ENCODE data around the gene PCDHA1. TPM values are rescaled to one million over a fixed set of nuclear protein-coding genes. Genes with fewer than 3 reads are reported as not detected.
A peak's percentile ranks its signal among the peaks of the same experiment; 100 is the strongest.

Gene PCDHA1
- total RNA-seq, 4 donors from 2014 or later: not detected

DNA sequence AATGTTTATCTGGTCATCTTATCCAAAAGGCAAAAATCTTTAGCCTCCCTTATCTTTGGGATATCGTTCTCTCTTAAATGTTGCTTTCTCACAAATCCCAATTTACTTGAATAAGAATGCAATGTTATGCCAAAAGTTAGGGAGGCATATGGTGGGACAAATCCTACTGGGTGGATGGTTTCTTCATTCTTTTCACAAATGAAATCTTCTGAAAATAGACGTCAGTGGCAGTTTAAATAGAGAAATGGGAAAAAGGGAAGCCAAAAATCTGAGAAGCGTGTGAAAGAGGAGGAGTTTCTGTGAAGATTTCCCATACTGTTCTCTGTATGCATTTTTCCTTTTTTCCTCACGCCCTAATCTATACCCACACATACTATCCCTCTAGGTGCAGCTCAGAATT, 137.7 kb downstream of the PCDHA1 start:
- no peaks in the 10 kb centered on the region for H3K36me3 ChIP-seq
- TF ChIP-seq POLR2A (IDR thresholded peaks at IDR 0.05): no peak
- TF ChIP-seq, protein P1, sequence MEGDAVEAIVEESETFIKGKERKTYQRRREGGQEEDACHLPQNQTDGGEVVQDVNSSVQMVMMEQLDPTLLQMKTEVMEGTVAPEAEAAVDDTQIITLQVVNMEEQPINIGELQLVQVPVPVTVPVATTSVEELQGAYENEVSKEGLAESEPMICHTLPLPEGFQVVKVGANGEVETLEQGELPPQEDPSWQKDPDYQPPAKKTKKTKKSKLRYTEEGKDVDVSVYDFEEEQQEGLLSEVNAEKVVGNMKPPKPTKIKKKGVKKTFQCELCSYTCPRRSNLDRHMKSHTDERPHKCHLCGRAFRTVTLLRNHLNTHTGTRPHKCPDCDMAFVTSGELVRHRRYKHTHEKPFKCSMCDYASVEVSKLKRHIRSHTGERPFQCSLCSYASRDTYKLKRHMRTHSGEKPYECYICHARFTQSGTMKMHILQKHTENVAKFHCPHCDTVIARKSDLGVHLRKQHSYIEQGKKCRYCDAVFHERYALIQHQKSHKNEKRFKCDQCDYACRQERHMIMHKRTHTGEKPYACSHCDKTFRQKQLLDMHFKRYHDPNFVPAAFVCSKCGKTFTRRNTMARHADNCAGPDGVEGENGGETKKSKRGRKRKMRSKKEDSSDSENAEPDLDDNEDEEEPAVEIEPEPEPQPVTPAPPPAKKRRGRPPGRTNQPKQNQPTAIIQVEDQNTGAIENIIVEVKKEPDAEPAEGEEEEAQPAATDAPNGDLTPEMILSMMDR (IDR thresholded peaks at IDR 0.05): no peak
- TF ChIP-seq EP300 (IDR thresholded peaks at IDR 0.05): no peak

DNA sequence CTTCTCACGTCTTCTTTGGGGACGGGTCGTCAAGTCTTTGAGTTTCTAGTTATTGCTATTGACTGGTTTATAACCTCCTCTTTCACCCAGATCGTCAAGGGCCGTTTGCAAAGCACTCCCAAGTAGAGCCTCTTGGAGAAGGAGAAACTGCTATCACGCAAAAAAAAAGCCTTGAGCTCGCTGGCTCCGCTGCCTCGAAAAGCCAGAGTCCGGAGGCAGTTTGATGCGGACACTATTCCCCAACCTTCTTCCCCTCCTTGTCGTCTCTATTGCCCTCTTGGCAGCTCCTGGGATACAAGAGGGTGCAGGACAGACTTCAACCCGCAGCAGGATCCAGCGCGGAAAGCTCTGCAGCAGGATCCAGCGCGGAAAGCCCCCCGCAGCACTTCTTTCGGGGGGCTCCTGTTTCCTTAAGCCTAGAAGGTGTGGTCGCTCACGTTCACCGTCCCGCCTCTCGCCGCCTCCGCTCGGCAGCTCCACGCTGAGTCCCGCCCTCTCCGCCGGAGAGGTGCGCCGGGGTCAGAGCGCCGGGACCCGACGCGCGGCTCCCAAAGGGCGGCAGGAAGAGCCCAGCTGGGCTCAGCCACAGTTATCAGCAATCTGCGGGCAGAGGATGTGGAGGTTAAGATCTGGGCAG, 140.0 kb downstream of the PCDHA1 start, which contains the start of gene PCDHAC1:
PCDHAC1 (plus strand) TSS at position 494 of the 637 bp plus-strand sequence. CDS start 594 bp downstream, outside the sequence.
- peak within 1 kb of the TSS in 2 of 4 donors; percentile 14 to 49 for H3K27ac ChIP-seq
- no peaks in the 10 kb centered on the region for H3K9me3 ChIP-seq
- peak within 1 kb of the TSS; percentile 38 to 59 (median 45) for H3K4me3 ChIP-seq
- TF ChIP-seq EP300 (IDR thresholded peaks at IDR 0.05) (no peak), POLR2A (IDR thresholded peaks at IDR 0.05) (no peak)
- TF ChIP-seq, protein P1 (IDR thresholded peaks at IDR 0.05): no peak
- DNase-seq (ENCODE audit: low spot score in 2 of 2): no peak
- peaks cover 0 to 24% (median 0%) of the 10 kb centered on the region in 4 donors for H3K4me1 ChIP-seq
- WGBS, 2 donors: 2 to 4% methylated on average over 35 to 39 of the region's 41 CpGs
- H3K27me3 ChIP-seq: peaks cover 0 to 36% of the 10 kb centered on the region in 2 donors
- no peaks in the 10 kb centered on the region for H3K36me3 ChIP-seq

More for the DNA sequence above, 137.7 kb downstream of the PCDHA1 start:
- Histone ChIP-seq H3K27ac (no peak overlapping the region), H3K27me3 (peaks cover 0 to 26% of the 10 kb centered on the region in 2 donors), H3K9me3 (peaks cover 0 to under 1% (median 0%) of the 10 kb centered on the region in 4 donors), H3K4me3 (no peak overlapping the region), H3K4me1 (peaks cover 0 to 24% (median 0%) of the 10 kb centered on the region in 4 donors)
- DNase-seq (ENCODE audit: low spot score in 2 of 2): no peak
- 61 to 67% methylated on average over 4 of the region's 4 CpGs for WGBS, 2 donors

DNA sequence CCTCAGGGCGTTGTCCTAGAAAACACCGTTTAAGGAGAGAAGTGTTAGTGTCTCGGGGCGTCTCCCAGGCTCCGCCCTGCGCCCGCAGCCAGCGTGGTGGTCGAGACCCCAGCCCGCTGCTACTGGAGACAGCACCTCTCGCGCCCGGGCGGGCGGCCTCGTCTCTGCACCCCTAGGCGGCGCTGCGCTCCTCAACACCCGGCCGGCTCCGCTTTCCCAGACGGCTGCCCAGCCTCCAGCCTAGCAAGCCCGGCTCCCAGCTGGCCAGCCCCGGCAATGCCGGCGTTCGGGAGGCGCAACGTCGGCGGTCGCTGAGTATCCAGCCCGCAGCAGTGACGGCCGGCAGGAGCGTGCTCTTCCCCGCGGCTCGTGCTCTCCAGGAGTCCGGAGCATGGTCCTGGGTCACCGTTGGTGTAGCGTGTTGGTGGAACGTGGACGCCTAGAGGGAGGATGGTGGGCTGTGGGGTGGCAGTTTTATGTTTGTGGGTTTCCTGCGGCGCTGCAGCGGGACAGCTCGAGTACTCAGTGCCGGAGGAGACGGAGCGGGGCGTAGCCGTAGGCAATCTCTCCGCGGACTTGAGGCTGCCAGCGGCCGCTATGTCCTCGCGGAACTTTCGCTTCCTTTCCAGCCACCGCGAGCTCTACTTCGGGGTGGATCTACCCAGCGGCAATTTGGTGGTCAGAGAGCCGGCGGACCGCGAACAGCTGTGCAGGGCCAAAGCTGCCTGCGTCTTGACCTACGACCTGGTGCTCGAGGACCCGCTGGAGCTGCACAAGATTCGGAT, 140.7 kb downstream of the PCDHA1 start:
- TF ChIP-seq, protein P1 (IDR thresholded peaks at IDR 0.05): peak; percentile 47 to 86 (median 84)
- TF ChIP-seq POLR2A (IDR thresholded peaks at IDR 0.05): no peak
- no peak for TF ChIP-seq EP300 (IDR thresholded peaks at IDR 0.05)
- H3K9me3 ChIP-seq: no peaks in the 10 kb centered on the region
- H3K36me3 ChIP-seq: no peaks in the 10 kb centered on the region
- H3K27ac ChIP-seq: peak overlapping the region in 2 of 4 donors; percentile 14 to 49
- peaks cover 0 to 24% (median 0%) of the 10 kb centered on the region in 4 donors for H3K4me1 ChIP-seq
- WGBS, 2 donors: 4 to 5% methylated on average over 42 to 48 of the region's 74 CpGs
- peak; percentile 60 to 75 for DNase-seq (ENCODE audit: low spot score in 2 of 2)
- H3K4me3 ChIP-seq: peak overlapping the region; percentile 38 to 59 (median 45)
- H3K27me3 ChIP-seq: peaks cover 0 to 36% of the 10 kb centered on the region in 2 donors

DNA sequence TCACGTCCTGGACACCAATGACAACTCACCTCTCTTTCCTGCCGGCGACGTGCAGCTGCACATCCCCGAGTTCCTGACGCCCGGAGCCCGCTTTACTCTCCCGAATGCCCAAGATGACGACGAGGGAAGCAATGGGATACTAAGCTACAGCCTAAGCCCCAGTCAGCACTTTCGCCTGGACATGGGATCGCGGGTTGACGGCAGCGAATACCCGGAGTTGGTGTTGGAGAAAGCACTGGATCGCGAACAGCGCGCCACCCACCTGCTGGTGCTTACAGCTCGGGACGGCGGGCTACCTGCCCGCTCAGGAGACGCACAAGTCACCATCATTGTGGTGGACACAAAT, 141.3 kb downstream of the PCDHA1 start:
- peak overlapping the region in 1 of 4 donors; percentile 49 for H3K27ac ChIP-seq

More for the DNA sequence above, 141.3 kb downstream of the PCDHA1 start:
- peak overlapping the region; percentile 38 to 59 (median 45) for H3K4me3 ChIP-seq
- H3K4me1 ChIP-seq: peaks cover 0 to 24% (median 0%) of the 10 kb centered on the region in 4 donors
- H3K36me3 ChIP-seq: no peaks in the 10 kb centered on the region
- no peak for DNase-seq (ENCODE audit: low spot score in 2 of 2)
- H3K9me3 ChIP-seq: no peaks in the 10 kb centered on the region
- TF ChIP-seq, protein P1 (IDR thresholded peaks at IDR 0.05): no peak
- no peak for TF ChIP-seq POLR2A (IDR thresholded peaks at IDR 0.05)
- TF ChIP-seq EP300 (IDR thresholded peaks at IDR 0.05): no peak
- H3K27me3 ChIP-seq: peaks cover 0 to 36% of the 10 kb centered on the region in 2 donors
- WGBS, 2 donors: 6 to 11% methylated on average over 3 to 23 of the region's 26 CpGs
